Measurements from ENCODE around the gene ZNF615. TPM values are rescaled to one million over a fixed set of nuclear protein-coding genes. Genes with fewer than 3 reads are reported as not detected.
"Not testable (repeated sequence)": the region's sequence is repeated elsewhere in the genome, so short reads cannot be mapped to it uniquely, and the experiment has no call there.

ZNF615 gene
- total RNA-seq, 4 donors from 2014 or later, result 11.6 to 29.9 (median 20.0) TPM

DNA sequence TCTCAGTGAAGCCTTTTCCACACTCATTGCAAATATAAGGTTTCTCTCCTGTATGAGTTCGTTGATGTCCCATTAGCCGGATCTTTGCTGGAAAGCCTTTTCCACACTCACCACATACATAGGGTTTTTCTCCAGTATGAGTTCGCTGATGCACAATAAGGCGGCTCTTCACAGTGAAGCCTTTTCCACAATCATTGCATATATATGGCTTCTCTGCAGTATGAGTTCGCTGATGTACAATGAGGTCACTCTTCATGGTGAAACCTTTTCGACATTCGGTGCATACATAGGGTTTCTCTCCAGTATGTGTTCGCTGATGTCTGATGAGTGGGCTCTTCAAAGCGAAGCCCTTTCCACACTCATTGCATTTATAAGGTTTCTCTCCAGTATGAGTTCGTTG, 14.6 kb downstream of the ZNF615 start:
- ATAC-seq, result no peak
- H3K36me3 ChIP-seq, result peaks cover 32 to 74% of the 10 kb centered on the region in 2 donors
- 94 to 96% methylated on average over 7 to 8 of the region's 10 CpGs for WGBS, 2 donors (ENCODE audit: low coverage in 1 of 2)
- no peak overlapping the region for H3K27ac ChIP-seq
- no peak overlapping the region for H3K4me3 ChIP-seq
- TF ChIP-seq POLR2AphosphoS5 (IDR thresholded peaks at IDR 0.05), result no peak
- no peak for TF ChIP-seq EP300 (IDR thresholded peaks at IDR 0.05)
- TF ChIP-seq, protein P1, sequence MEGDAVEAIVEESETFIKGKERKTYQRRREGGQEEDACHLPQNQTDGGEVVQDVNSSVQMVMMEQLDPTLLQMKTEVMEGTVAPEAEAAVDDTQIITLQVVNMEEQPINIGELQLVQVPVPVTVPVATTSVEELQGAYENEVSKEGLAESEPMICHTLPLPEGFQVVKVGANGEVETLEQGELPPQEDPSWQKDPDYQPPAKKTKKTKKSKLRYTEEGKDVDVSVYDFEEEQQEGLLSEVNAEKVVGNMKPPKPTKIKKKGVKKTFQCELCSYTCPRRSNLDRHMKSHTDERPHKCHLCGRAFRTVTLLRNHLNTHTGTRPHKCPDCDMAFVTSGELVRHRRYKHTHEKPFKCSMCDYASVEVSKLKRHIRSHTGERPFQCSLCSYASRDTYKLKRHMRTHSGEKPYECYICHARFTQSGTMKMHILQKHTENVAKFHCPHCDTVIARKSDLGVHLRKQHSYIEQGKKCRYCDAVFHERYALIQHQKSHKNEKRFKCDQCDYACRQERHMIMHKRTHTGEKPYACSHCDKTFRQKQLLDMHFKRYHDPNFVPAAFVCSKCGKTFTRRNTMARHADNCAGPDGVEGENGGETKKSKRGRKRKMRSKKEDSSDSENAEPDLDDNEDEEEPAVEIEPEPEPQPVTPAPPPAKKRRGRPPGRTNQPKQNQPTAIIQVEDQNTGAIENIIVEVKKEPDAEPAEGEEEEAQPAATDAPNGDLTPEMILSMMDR (IDR thresholded peaks at IDR 0.05), result no peak
- no peak for TF ChIP-seq POLR2A (IDR thresholded peaks at IDR 0.05)
- H3K9me3 ChIP-seq, result peaks cover 6 to 80% (median 25%) of the 10 kb centered on the region in 3 donors
- H3K4me1 ChIP-seq, result no peaks in the 10 kb centered on the region
- no peaks in the 10 kb centered on the region for H3K27me3 ChIP-seq

DNA sequence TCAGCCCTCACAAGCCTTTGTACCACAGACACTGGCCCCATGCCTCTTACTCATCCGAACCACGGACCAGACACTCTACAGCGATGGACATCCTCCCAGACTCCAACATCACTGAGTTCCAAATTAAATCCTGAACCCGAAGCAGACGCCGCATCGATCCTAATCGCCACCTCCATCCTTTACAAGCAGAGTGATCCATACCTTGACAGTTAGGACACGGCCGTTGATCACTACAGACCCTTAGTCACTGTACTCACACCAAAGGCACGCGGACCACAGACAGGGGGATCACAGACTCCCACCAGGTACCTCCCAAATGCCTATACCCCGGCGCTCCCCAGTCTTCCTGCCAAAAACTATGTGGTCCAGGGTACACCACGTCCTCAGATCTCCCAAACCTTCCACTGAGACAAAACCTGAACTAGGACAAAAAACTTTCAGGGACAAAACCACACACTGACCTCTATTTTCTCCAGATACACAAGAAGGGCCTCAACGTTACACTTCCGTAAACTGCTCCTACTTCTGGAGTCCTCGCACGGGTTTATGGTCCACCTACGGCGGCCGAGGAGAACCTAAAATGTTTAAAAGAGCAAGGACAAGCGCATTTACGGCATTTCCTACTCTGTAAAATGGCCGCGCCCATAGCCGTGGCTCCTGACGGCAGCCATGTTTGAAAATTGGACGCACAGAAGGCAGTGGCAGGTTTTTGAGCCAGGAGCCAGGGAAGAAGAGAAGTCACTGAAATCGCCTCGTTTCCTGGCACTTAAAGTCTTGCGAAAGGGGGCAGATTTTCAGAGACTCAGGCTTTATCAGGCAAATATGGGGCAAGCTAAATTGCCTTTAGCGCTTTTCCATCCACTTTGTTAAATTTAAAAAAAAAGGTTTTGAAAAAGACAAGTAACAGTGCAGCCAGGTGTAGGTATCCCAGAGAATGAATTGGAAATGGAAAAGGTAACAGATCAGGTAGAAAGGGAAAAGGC, 21.4 kb downstream of the ZNF615 start, which contains the start of gene ZNF350:
TSS of gene ZNF350 (minus strand) at position 532 of the 983 bp plus-strand sequence. CDS start 12,480 bp downstream, outside the sequence.
- Histone ChIP-seq H3K27ac (peak within 1 kb of the TSS; percentile 66 to 82 (median 80)), H3K4me1 (peaks cover 0 to 22% (median 3%) of the 10 kb centered on the region in 3 donors), H3K36me3 (peaks cover 0 to 24% of the 10 kb centered on the region in 2 donors), H3K27me3 (no peaks in the 10 kb centered on the region), H3K4me3 (peak within 1 kb of the TSS; percentile 83 to 99), H3K9me3 (peaks cover 0 to 51% (median 0%) of the 10 kb centered on the region in 3 donors)
- TF ChIP-seq, protein P1 (IDR thresholded peaks at IDR 0.05), result no peak
- TF ChIP-seq POLR2AphosphoS5 (IDR thresholded peaks at IDR 0.05) (peak; percentile 94), EP300 (IDR thresholded peaks at IDR 0.05) (no peak), POLR2A (IDR thresholded peaks at IDR 0.05) (peak in 1 of 2 donors; percentile 21)
- peak; percentile 98 for ATAC-seq
- 4 to 6% methylated on average over 18 to 20 of the region's 33 CpGs for WGBS, 2 donors (ENCODE audit: low coverage in 1 of 2)

DNA sequence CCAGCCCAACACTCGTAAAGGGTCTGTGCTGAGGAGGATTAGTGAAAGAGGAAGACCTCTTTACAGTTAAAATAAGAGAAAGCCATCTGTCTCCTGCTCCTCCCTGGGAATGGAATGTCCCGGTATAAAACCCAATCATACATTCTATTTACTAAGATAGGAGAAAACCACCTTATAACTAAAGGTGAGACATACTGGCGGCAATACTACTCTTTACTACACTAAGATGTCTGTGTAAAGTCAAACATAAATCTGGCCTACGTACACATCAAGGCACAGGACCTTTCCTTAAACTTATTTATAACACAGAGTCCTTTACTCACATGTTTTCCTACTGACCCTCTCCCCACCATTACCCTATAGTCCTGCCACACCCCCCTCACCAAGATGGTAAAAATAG, 24.6 kb downstream of the ZNF615 start:
- ATAC-seq, result no peak
- TF ChIP-seq POLR2A (IDR thresholded peaks at IDR 0.05) (no peak), POLR2AphosphoS5 (IDR thresholded peaks at IDR 0.05) (no peak), EP300 (IDR thresholded peaks at IDR 0.05) (no peak)
- TF ChIP-seq, protein P1 (IDR thresholded peaks at IDR 0.05), result no peak
- WGBS, 2 donors (ENCODE audit: low coverage in 1 of 2), result 95% methylated on average over 3 to 4 of the region's 4 CpGs
- no peaks in the 10 kb centered on the region for H3K27me3 ChIP-seq
- no peak overlapping the region for H3K4me3 ChIP-seq
- H3K4me1 ChIP-seq, result peaks cover 0 to 22% (median 3%) of the 10 kb centered on the region in 3 donors
- H3K36me3 ChIP-seq, result peaks cover 0 to 43% of the 10 kb centered on the region in 2 donors
- no peak overlapping the region for H3K27ac ChIP-seq
- peaks cover 0 to 68% (median 0%) of the 10 kb centered on the region in 3 donors for H3K9me3 ChIP-seq

DNA sequence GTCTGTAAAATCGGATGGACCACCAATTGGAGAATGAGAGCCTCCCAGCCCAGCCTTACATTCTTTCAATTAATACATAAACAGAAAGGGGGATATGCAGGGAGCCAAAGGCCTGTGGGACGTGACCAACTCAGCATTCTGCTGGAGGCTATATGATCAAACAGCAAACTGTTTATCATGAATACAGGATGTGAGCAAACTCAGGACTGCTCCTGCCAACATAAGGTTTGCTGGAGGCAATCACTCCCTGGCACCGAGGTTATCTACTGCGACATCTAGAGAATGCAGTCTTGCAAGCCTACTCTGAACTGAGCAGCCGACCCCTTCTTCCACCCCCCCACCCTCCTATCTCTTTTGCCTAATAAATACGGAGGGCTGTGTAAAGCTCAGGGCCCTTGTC, 27.1 kb downstream of the ZNF615 start:
- H3K27ac ChIP-seq, ATAC-seq, H3K27me3 ChIP-seq, H3K4me3 ChIP-seq: not testable (repeated sequence)
- peaks cover 0 to 65% of the 10 kb centered on the region in 2 donors for H3K36me3 ChIP-seq
- WGBS, 2 donors (ENCODE audit: low coverage in 1 of 2), result 98 to 100% methylated on average over 1 to 6 of the region's 6 CpGs
- peaks cover 0 to 15% (median 3%) of the 10 kb centered on the region in 3 donors for H3K4me1 ChIP-seq
- peaks cover 0 to 85% (median 4%) of the 10 kb centered on the region in 3 donors for H3K9me3 ChIP-seq

DNA sequence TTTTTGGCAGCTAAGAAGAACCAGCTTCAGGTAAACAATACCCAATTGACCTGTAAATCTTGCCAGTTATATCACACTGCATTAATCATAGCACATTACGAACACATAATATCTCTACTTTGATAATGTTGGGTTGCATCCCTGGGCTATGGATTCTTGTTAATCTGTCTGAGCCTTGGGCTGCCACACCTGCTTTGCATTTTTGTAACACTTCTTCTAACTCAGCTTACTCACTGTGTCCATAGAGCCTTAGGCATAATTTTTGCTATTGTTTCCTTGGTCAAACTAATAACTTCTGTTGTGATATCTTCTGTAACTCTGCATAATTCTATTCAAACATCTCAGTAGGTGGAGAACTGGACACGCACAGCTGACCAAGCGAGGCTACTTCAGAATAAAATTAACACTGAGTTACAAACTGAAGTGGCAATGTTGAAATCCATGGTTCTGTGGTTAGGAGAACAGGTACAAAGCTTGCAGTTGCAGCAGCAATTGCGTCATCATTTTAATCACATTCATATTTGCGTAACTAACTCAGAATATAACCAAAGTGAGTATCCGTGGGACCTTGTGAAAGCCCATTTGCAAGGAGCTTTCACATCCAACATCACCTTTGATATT, 27.8 kb downstream of the ZNF615 start:
- 93 to 100% methylated on average over 3 of the region's 6 CpGs for WGBS, 2 donors (ENCODE audit: low coverage in 1 of 2)
- no peak overlapping the region for H3K4me3 ChIP-seq
- peaks cover 0 to 72% of the 10 kb centered on the region in 2 donors for H3K36me3 ChIP-seq
- ATAC-seq, result no peak
- peaks cover 0 to 90% (median 4%) of the 10 kb centered on the region in 3 donors for H3K9me3 ChIP-seq
- TF ChIP-seq POLR2A (IDR thresholded peaks at IDR 0.05) (no peak), POLR2AphosphoS5 (IDR thresholded peaks at IDR 0.05) (no peak), EP300 (IDR thresholded peaks at IDR 0.05) (no peak)
- TF ChIP-seq, protein P1 (IDR thresholded peaks at IDR 0.05), result no peak
- H3K27ac ChIP-seq, result no peak overlapping the region
- H3K4me1 ChIP-seq, result peaks cover 0 to 8% (median 0%) of the 10 kb centered on the region in 3 donors
- H3K27me3 ChIP-seq, result no peaks in the 10 kb centered on the region

Data from gastroesophageal sphincter (tissue), 4 donors.